DND-41 (cell line): Measurements from ENCODE around the gene LYZL1.

Experiments
- ATAC-seq: fragments of 200-7000 bp; cut with Tn5 transposase; 3 replicates; pipeline ENCODE4 v1.9.1; 2021; ENCODE audit warnings: low read depth; ENCODE audit not compliant: insufficient read depth
- DNase-seq: peaks from one replicate; pipeline ENCODE4 v3.0.0-alpha.2; 2020
- H2AFZ ChIP-seq: 2 replicates; pipeline ENCODE4 v1.6.0; 2012; ENCODE audit warnings: low read depth, low read length
- H3K27ac ChIP-seq: 2 replicates; pipeline ENCODE4 v1.5.1; 2012; ENCODE audit warnings: low read length, inconsistent platforms
- H3K27me3 ChIP-seq: fragments of 200-600 bp; sonication (generic); 2 replicates; pipeline ENCODE4 v1.6.0; 2012; ENCODE audit warnings: low read length, mild to moderate bottlenecking, inconsistent platforms; ENCODE audit not compliant: insufficient read depth, poor library complexity
- H3K36me3 ChIP-seq: 2 replicates; pipeline ENCODE4 v1.5.1; 2012; ENCODE audit warnings: low read length, inconsistent platforms; ENCODE audit not compliant: insufficient read depth
- H3K4me1 ChIP-seq: 2 replicates; pipeline ENCODE4 v1.5.1; 2012; ENCODE audit warnings: mild to moderate bottlenecking, low read length; ENCODE audit not compliant: insufficient read depth
- H3K4me2 ChIP-seq: 2 replicates; pipeline ENCODE4 v1.6.0; 2012; ENCODE audit warnings: mild to moderate bottlenecking, moderate library complexity, low read length, inconsistent platforms; ENCODE audit not compliant: insufficient read depth
- H3K4me3 ChIP-seq, 2 experiments: fragments of 200-600 bp in 1 of 2; shearing (Covaris generic) in 1 of 2; 2 replicates each; pipeline ENCODE4 v1.5.1; 2012 to 2016; ENCODE audit warnings: inconsistent platforms in 2 of 2, low read length in 2 of 2, mild to moderate bottlenecking in 2 of 2, low read depth in 1 of 2, moderate library complexity in 1 of 2
- H3K79me2 ChIP-seq: 2 replicates; pipeline ENCODE4 v1.6.0; 2012; ENCODE audit warnings: low read length, inconsistent platforms; ENCODE audit not compliant: insufficient read depth
- H3K9ac ChIP-seq: 2 replicates; pipeline ENCODE4 v1.6.0; 2012; ENCODE audit warnings: low read depth, mild to moderate bottlenecking, inconsistent platforms, low read length, moderate library complexity
- H3K9me3 ChIP-seq: 2 replicates; pipeline ENCODE4 v1.5.1; 2012; ENCODE audit warnings: low read length, moderate library complexity, mild to moderate bottlenecking, inconsistent platforms; ENCODE audit not compliant: insufficient read depth, severe bottlenecking
- H4K20me1 ChIP-seq: 2 replicates; pipeline ENCODE4 v1.6.0; 2012; ENCODE audit warnings: low read length; ENCODE audit not compliant: insufficient read depth
- EZH2 ChIP-seq: IDR thresholded peaks from 3 replicates; pipeline ENCODE4 v1.6.1; 2012; ENCODE audit warnings: borderline replicate concordance, low read depth, mild to moderate bottlenecking, moderate library complexity, low read length, inconsistent platforms; ENCODE audit not compliant: severe bottlenecking
- TF ChIP-seq, protein P1 (sequence below): IDR thresholded peaks from 2 replicates; pipeline ENCODE4 v1.5.1; 2012; ENCODE audit warnings: borderline replicate concordance, low read length, moderate library complexity, mild to moderate bottlenecking; ENCODE audit not compliant: poor library complexity, severe bottlenecking; ENCODE audit errors: extremely low read depth

The LYZL1 gene

DNA sequence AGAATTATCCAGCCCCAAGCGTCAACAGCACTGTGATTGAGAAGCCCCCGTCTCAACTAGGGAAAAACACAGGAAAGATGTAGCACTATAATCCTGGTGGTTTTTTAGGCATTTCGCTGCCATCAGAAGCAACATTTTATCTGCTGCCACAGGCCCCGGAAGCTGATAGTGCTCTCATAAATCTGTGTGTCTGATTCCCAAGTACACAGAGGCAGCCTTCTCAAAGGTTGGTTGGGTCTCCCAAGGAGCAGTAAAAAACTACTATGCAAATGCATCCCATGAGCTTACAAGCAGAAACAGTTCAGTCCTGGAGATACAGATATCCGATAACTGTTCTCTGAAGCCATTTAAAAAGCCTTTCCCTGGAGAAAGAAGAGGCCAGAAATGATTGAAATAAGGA lies 45.8 kb upstream of the LYZL1 start:
- H3K79me2 ChIP-seq: no peaks in the 10 kb centered on the region
- H3K4me3 ChIP-seq: no peak overlapping the region
- DNase-seq: no peak
- TF ChIP-seq, protein P1, sequence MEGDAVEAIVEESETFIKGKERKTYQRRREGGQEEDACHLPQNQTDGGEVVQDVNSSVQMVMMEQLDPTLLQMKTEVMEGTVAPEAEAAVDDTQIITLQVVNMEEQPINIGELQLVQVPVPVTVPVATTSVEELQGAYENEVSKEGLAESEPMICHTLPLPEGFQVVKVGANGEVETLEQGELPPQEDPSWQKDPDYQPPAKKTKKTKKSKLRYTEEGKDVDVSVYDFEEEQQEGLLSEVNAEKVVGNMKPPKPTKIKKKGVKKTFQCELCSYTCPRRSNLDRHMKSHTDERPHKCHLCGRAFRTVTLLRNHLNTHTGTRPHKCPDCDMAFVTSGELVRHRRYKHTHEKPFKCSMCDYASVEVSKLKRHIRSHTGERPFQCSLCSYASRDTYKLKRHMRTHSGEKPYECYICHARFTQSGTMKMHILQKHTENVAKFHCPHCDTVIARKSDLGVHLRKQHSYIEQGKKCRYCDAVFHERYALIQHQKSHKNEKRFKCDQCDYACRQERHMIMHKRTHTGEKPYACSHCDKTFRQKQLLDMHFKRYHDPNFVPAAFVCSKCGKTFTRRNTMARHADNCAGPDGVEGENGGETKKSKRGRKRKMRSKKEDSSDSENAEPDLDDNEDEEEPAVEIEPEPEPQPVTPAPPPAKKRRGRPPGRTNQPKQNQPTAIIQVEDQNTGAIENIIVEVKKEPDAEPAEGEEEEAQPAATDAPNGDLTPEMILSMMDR: no peak
- no peak for TF ChIP-seq EZH2
- H3K4me1 ChIP-seq: no peaks in the 10 kb centered on the region
- no peaks in the 10 kb centered on the region for H3K36me3 ChIP-seq
- H2AFZ ChIP-seq: no peak overlapping the region
- H3K9ac ChIP-seq: no peak overlapping the region
- H3K27me3 ChIP-seq: peaks cover 8% of the 10 kb centered on the region
- no peaks in the 10 kb centered on the region for H3K9me3 ChIP-seq
- ATAC-seq: no peak
- no peak overlapping the region for H3K4me2 ChIP-seq
- H4K20me1 ChIP-seq: no peaks in the 10 kb centered on the region
- H3K27ac ChIP-seq: no peak overlapping the region

DNA sequence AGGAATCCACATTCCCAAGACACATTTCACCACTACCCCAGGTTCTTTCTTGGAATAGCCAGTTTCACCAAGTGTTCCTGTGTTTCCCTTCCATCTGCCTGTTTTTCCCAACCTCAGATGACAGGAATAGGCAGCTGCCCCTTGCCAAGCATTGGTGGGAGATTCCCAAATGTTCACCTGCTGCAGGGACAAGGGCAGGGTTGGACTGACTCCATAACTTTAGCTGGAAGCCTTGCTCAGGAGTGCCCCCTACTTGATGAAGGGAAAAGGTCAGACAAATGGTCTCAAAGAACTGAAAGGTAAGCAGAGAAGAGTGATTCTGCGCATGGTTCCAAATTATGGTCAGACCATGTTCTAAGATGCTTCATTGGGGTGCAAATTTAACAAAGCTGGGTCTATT lies 45.1 kb upstream of the LYZL1 start:
- no peak for ATAC-seq
- Histone ChIP-seq H3K36me3 (no peaks in the 10 kb centered on the region), H2AFZ (no peak overlapping the region), H3K4me1 (no peaks in the 10 kb centered on the region), H3K9ac (no peak overlapping the region), H3K79me2 (no peaks in the 10 kb centered on the region), H3K4me3 (no peak overlapping the region), H3K27me3 (peaks cover 8% of the 10 kb centered on the region), H3K9me3 (no peaks in the 10 kb centered on the region), H3K4me2 (no peak overlapping the region), H4K20me1 (no peaks in the 10 kb centered on the region), H3K27ac (no peak overlapping the region)
- no peak for DNase-seq
- TF ChIP-seq, protein P1: peak; percentile 36
- TF ChIP-seq EZH2: no peak

DNA sequence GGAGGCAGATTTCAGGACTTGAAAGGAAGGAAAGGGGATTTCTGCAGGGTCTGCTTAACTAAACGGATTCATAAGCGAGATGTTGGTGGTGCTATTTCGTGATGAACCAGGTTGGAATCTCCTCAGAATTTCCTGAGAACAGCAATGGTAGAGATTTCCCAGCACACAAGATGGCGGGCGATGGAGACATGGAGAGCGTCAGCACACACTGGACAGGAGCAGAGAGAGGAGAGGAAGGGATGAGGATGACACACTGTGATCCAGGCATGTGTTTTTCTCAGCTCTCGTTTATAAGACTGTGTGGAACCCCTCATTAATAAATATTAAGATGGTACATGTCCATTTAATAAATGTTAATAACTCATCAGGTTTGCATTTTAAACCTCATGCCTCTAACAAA lies 43.9 kb upstream of the LYZL1 start:
- Histone ChIP-seq H3K9me3 (no peaks in the 10 kb centered on the region), H3K4me2 (no peak overlapping the region), H4K20me1 (no peaks in the 10 kb centered on the region), H3K27me3 (peaks cover 8% of the 10 kb centered on the region), H3K9ac (no peak overlapping the region), H3K27ac (no peak overlapping the region), H3K4me3 (no peak overlapping the region), H3K36me3 (no peaks in the 10 kb centered on the region), H3K4me1 (no peaks in the 10 kb centered on the region), H2AFZ (no peak overlapping the region), H3K79me2 (no peaks in the 10 kb centered on the region)
- DNase-seq (no peak), ATAC-seq (no peak)
- TF ChIP-seq, protein P1: no peak
- no peak for TF ChIP-seq EZH2

DNA sequence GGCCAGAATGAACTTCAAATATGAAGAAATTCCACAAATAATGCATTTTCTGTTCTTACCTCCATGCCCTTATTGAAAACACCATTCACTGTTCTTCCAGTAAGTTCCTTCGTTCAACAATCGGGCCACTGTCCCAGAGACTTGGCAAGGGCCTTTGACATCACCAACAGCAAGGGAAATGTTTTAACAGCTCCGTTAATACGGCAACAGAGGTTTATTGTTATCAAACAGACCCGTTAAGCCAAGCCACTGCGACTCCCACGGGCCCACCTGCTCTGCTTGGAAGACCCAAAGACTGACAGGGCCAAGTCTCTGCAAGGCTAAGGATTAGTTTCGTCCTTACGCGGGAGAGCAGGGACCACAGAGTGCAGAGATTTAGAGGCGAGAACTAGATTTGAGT lies 43.4 kb upstream of the LYZL1 start:
- ATAC-seq (no peak), DNase-seq (no peak)
- no peaks in the 10 kb centered on the region for H3K9me3 ChIP-seq
- no peak overlapping the region for H3K9ac ChIP-seq
- H2AFZ ChIP-seq: no peak overlapping the region
- H4K20me1 ChIP-seq: no peaks in the 10 kb centered on the region
- H3K4me2 ChIP-seq: no peak overlapping the region
- no peaks in the 10 kb centered on the region for H3K79me2 ChIP-seq
- TF ChIP-seq, protein P1: no peak
- TF ChIP-seq EZH2: no peak
- no peak overlapping the region for H3K4me3 ChIP-seq
- no peaks in the 10 kb centered on the region for H3K36me3 ChIP-seq
- H3K27ac ChIP-seq: no peak overlapping the region
- peaks cover 8% of the 10 kb centered on the region for H3K27me3 ChIP-seq
- H3K4me1 ChIP-seq: no peaks in the 10 kb centered on the region
